Measurements from ENCODE around the gene HFE. TPM values are rescaled to one million over a fixed set of nuclear protein-coding genes. Genes with fewer than 3 reads are reported as not detected.

HFE gene
- total RNA-seq, 6 experiments from 2014 or later, result 16.1 to 21.7 (median 18.3) TPM

- H3K4me1 Mint-ChIP-seq (ENCODE audit: low read depth), result peaks cover 21% of the 10 kb centered on the region
- peak overlapping the region; percentile 92 for H3K4me3 Mint-ChIP-seq
- no peak for DNase-seq
- H3K27me3 Mint-ChIP-seq (ENCODE audit: insufficient read depth), result peaks cover 6% of the 10 kb centered on the region
- no peaks in the 10 kb centered on the region for H3K36me3 Mint-ChIP-seq (ENCODE audit: low read depth)
- H3K9me3 Mint-ChIP-seq, result no peaks in the 10 kb centered on the region; the same call in 1 of the 2 replicates
- no peak for TF ChIP-seq CTCF (IDR thresholded peaks at IDR 0.05)
- H3K27ac Mint-ChIP-seq, result peak overlapping the region; percentile 98
Observed at GRCh38 chr6:26053992-26054780, 33.0 kb upstream of the HFE start.

GRCh38 chr6:26054781-26055718, 32.2 kb upstream of the HFE start:
- peak overlapping the region; percentile 92 for H3K4me3 Mint-ChIP-seq
- H3K4me1 Mint-ChIP-seq (ENCODE audit: low read depth), result peaks cover 21% of the 10 kb centered on the region
- TF ChIP-seq CTCF (IDR thresholded peaks at IDR 0.05), result peak; percentile 31
- H3K9me3 Mint-ChIP-seq, result no peaks in the 10 kb centered on the region; the same call in 1 of the 2 replicates
- no peaks in the 10 kb centered on the region for H3K36me3 Mint-ChIP-seq (ENCODE audit: low read depth)
- H3K27ac Mint-ChIP-seq, result peak overlapping the region; percentile 98
- peak; percentile 99 for DNase-seq
- peaks cover 6% of the 10 kb centered on the region for H3K27me3 Mint-ChIP-seq (ENCODE audit: insufficient read depth)

GRCh38 chr6:26055719-26056582, 31.3 kb upstream of the HFE start:
- Mint-ChIP-seq H3K36me3 (ENCODE audit: low read depth) (no peaks in the 10 kb centered on the region), H3K9me3 (no peaks in the 10 kb centered on the region; the same call in 1 of the 2 replicates), H3K27ac (peak overlapping the region; percentile 98), H3K4me3 (peak overlapping the region; percentile 92), H3K4me1 (ENCODE audit: low read depth) (peaks cover 21% of the 10 kb centered on the region), H3K27me3 (ENCODE audit: insufficient read depth) (peaks cover 6% of the 10 kb centered on the region)
- peak; percentile 88 for DNase-seq
- no peak; the same call in 1 of the 2 replicates for TF ChIP-seq CTCF (IDR thresholded peaks at IDR 0.05)

- no peak for DNase-seq
- Mint-ChIP-seq H3K9me3 (no peaks in the 10 kb centered on the region; the same call in 1 of the 2 replicates), H3K27me3 (ENCODE audit: insufficient read depth) (peaks cover 6% of the 10 kb centered on the region), H3K4me1 (ENCODE audit: low read depth) (peaks cover 21% of the 10 kb centered on the region), H3K27ac (peak overlapping the region; percentile 98), H3K4me3 (peak overlapping the region; percentile 92), H3K36me3 (ENCODE audit: low read depth) (no peaks in the 10 kb centered on the region)
- no peak for TF ChIP-seq CTCF (IDR thresholded peaks at IDR 0.05)
Observed at GRCh38 chr6:26056583-26057350, 30.5 kb upstream of the HFE start.
